Measurements from ENCODE around the gene M1AP.
A peak's percentile ranks its signal among the peaks of the same experiment; 100 is the strongest.

The M1AP gene

DNA sequence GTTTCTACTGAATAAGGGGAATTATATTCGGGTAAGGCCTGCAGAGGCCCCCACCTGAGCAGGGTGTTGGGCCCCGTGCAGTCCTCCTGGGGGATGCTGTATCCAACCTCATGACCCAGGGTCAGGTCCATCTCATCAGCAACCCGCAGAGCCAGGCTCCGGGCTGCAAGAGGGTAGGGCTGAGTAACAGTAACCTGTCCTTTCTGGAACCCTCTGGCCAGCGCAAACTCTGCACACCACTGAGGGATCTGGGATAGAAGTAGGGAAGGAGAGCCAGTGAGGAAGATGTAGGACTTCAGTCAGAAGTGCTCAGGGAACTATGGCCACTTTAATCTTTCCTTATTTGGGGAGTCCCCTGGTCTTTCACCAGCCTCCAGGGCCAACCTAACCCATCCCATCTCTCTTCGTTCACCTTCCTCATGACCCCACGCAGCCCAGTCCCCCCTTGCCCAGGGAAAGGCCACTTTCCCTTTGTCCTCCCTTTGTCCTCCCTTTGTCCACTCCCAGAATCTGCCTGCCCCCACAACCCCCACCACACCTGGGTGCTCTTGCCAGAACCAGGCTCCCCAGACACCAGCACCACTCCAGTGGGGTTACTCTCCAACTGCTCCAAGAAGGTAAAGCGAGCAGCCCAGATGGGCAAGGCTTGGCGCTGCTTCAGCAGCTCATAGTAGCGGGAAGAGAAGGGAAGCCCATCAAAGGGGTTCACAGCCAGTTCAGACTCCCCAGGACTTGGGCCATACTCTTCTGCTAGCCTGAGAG is 123.0 kb downstream of the M1AP start:
- no peak for DNase-seq (ENCODE audit: low read depth in 2 of 2)

DNA sequence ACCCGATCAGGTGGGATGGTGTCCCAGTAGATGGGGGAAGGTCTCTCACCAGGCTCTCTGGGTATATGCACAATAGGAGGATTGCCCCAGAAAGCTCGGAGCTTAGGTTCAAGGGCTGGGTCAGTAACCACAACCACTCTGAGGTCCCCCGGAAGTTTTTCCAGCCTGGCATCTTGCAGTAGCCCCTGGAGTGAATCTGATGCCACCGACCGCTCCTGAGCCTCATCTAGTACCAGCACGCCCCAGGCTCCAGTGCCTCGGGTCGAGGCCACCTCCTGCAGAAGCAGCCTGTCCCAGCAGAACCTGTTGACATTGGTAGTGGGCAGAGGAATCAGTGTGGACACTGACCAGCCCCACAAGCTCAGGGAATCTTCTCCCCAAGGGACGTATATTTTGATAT is 124.1 kb downstream of the M1AP start:
- DNase-seq (ENCODE audit: low read depth in 2 of 2), result no peak

DNA sequence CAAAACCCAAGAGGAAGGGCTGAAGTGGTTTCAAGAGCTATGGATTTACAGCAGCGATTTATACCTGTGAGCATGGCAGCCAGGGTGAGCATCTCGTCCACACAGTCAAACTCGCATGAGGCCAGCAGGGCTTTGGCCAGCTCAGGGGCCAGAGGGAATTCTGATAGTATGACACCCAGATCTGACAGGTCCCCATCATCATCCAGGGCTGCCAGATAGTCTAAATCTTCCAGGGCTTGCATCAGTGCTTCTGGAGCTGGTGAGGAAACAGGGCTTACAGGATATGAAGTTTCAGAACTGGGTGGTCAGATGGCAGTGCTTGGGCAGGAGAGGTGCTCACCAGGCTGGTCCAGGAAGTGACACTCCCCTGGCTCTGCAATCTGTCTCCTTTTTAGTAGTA is 125.6 kb downstream of the M1AP start:
- no peak for DNase-seq (ENCODE audit: low read depth in 2 of 2)

DNA sequence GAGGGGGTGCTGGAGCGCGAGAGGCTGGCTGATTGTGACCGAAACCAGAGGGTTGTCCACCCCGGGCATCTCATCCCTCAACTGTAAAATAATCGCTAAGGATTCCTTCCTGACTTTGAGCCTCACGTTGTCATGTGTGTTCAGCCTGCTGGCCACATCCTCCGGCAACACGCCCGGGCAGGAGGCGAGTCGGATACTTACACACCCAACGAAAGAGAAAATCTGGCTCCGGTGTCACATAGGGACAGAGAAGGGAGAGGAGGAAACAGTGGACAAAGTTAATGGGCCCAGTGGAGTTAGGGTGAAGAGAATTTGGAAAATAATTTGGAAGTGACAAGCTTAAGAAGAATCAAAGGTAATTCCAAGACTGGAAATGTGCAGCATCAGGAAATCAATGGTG is 131.5 kb downstream of the M1AP start:
- no peak for DNase-seq (ENCODE audit: low read depth in 2 of 2)

DNA sequence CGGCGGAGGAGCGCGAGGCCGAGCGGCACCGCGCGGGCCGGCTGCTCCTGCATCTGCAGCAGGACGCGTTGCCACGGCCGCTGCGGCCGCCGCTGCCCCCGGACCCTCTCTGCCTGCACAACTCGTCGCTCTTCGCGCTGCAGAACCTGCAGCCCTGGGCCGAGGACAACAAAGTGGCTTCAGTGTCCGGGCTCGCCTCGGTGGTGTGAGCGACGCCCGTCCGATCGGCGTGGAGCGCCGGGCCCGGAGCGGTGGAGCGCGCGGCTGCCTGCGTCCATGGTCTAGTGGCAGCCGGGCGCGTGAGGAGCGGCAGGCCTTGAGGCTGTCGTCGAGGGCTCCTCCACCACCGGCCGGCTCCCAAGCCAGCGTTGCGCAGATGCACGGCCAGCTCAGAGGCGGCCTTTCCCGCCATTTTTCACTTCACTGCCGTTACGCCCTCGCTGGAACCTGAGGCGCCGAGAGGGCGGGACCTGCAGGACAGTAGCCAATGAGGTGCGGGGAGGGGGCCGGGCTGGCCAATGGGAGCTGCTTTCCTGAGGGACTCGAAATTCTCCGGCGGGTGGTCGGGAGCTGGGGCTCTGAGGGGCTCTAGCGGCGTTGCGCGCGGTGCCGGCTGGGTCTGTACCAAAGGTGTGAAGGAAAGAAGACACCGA is 132.0 kb downstream of the M1AP start:
- DNase-seq (ENCODE audit: low read depth in 2 of 2), result no peak

DNA sequence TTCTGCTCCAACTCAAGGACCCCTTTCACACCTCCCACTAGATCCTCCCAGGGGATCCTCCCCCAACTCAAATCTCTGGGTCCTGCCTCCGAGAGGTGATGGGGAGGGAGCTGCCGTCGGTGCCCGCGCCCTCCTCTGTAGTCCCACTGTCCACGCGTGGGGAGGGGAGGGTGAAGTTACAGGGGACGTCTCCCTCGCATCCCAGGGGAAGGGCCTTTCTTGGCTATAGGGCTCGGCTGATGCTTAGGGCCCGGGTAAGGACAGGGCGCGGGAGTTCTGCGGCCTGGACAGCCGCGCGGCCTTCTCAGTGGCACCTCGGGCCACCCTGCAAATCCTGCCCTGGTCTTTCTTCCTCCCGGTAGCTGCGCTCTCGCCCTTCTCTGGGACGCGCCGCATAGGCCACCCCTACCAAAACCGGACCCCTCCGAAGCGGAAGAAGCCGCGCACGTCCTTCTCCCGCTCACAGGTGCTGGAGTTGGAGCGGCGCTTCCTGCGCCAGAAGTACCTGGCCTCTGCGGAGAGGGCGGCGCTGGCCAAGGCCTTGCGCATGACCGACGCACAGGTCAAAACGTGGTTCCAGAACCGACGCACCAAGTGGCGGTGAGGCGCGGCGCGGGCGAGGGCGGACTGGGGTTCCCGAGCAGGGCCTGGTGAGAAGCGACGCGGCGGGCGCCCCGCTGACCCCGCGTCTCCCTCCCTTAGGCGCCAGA is 132.7 kb downstream of the M1AP start:
- DNase-seq (ENCODE audit: low read depth in 2 of 2), result no peak

DNA sequence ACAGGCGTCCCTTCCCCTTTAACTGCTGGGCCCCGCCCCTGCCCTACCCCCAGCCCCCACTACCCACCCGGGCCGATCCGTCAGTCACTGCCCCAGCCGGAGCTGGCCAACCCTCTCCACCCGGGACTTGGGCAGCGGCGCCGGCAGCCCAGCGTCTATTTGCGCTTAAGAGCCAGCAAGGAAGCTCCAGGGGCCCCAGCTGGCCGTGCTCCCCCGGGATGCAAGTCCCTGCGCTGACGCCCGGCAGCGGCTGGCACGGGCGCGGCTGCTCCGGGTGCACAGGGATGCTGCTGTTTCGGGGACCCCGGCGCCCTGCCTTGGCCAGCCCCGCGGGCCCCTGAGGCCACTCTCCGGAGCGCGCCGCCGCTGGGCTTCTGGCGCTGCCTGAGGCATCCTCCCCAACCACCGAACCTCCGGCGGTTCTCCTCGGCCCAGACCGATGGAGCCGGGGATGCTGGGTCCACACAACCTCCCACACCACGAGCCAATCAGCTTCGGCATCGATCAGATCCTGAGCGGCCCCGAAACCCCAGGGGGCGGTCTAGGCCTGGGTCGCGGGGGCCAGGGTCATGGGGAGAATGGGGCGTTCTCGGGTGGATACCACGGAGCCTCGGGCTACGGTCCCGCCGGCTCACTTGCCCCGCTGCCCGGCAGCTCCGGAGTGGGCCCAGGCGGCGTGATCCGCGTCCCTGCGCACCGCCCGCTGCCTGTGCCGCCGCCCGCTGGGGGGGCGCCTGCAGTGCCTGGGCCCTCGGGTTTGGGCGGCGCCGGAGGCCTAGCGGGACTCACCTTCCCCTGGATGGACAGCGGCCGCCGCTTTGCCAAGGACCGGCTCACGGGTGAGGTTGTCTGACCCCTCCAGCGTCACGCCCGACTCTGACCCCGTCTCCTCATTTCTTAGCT is 133.5 kb downstream of the M1AP start, which contains the start of gene TLX2:
TLX2 (plus strand) TSS at position 83 of the 903 bp plus-strand sequence; CDS start at position 440, 357 bp downstream.
- DNase-seq (ENCODE audit: low read depth in 2 of 2), result no peak

DNA sequence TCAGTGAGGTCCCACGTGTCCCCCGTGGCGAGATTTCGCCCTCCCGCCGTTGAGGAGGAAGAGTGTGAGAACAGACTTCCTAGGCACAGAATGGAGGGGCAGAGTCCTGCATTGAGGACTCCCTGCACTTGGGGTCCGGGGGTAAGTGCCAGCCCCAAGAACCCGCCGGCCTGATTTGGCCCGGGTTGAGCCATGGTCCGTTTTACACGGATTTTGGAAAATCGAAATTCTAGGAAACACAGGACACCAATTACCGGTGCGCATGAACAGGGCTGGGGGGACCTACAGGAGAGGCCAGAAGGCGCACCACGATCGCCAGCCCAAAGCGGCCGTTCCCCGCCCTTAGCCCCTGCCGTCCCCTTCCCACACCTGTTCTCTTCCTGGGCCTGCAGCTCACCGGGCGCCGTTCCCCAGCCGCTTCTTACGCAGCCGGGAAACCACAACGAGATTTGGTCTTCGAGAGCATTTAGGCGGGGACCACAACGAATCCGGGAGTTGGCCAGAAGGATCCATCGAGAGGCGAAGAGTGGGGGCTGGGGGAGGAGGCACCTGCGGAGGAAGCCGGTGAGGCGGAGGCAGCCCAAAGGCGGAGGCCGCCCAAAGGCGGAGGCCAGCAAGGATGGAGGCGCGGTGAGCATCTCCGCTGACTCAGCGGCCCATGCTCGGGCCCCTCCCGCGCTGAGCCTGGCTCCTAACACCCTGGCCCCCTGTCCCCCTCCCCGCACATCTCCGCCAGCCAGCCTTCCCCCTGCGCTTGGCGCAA is 134.3 kb downstream of the M1AP start:
- DNase-seq (ENCODE audit: low read depth in 2 of 2), result no peak

DNA sequence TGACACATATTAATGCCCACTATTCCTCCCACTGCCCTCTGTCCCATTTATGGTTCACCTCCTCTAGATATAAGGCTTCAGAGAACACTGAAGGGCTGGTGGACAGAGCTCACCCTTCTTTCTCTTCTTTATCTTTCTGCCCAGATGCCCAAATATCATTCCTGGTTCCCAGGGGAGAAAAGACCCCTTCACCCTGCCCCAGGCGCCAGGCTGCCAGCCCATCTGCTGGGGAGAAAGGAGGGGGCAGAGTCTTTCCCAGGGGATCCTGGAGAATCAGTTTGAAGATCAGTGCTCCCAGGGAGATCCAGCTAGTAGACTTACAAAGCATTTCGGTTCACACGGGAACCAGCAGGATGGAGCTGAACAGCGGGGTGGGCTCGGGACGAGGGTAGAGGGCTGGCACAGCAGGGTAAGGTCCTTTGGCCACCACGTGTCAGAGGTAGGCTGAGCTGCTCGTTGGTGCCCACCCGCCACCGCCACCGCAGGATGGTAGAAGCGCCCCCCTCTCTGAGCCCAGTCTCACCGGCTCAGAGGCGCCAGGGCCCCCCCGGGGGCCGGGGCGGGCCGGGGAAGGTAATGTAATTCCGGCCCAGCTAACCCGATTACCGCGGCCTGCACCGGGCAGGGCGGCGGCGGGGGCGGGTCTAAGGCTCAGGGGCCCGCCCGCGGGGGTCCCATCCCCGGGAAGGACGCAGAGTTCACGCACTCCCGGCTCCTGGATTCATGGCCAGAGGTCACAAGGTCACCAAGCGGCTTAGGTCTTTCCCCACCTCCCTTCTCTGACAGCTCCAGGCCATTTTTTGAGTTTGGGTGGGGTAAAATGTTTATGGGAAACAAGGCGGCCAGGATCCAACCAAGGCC is 135.2 kb downstream of the M1AP start:
- DNase-seq (ENCODE audit: low read depth in 2 of 2), result no peak

DNA sequence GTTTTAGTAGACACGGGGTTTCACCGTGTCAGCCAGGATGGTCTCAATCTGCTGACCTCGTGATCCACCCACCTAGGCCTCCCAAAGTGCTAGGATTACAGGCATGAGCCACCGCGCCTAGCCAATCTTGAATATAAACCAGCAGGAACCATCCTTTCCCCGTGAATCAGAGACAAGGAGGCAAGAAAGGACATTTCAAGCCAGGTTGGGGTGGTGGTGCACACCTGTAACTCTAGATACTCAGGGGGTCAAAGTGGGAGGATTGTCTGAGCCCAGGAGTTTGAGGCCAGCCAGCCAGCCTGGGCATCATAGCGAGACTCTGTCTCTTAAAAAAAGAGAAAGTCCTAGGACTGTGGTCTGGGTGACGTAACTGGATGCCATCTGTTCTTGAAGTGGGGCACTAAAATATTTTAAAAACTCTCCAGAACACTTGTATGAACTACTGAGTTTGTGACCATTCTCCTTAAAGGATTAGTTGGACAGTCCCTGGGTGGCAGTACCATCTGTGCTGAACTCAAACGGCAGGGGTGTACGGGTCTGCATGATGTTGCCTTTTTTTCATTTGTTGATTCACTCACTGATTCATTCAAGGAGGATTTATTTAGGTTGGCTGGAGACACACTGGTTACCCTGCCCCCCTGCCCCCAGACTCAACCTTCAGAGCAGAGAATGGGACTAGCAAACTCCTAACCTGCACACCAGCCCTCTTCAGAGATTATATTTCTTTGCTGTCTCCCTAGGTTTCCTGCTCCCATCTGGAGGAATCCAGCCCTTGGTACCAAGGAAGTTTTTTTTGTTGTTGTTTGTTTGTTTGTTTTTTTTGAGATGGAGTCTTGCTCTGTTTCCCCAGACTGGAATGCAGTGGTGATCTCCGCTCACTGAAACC is 136.8 kb downstream of the M1AP start:
- DNase-seq (ENCODE audit: low read depth in 2 of 2), result no peak

DNA sequence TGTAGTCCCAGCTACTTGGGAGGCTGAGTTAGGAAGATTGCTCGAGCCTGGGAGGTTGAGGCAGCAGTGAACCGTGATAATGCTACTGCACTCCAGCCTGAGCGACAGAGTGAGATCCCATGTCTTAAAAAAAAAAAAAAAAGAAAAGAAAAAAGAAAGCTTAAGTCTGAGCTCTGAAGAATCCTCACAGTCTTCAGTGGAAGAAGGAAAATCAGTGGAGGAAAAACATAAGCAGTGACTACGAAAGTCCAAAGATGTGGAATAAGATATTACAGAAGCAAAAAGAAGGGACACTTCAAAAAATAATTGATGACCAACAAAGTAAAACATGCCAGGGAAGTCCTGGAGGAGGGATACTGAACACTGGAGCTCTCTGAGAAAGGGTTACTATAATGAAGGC is 137.9 kb downstream of the M1AP start:
- no peak for DNase-seq (ENCODE audit: low read depth in 2 of 2)

DNA sequence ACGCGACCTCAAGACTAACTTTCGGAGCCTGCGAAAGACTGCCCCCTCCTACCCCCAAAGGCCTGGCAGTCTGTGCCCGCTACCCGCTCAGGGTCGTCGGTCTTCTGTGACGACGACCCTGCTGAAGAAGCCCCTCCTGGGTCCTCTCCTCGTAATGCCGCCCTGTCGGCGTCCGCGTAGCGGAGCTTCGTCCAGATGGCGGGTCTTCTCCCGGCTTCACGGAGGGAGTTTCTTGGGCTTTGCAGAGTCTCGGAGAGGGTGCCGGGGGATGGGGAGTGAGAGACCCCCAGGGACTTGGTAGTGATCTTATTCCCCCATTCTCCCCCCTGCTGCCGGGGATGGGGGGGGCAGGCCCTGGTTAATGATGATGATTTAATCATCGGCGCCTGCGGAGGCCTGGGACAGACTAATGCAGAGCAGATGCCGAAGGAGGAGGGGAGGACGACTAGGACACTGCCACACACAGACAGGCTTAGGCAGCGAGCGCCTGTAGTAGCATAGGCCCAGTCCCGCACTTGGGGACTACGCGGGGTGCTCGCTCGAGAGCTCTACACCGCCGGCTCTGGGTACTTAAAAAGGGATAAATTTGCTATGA is 140.1 kb downstream of the M1AP start:
- DNase-seq (ENCODE audit: low read depth in 2 of 2), result peak; percentile 75 to 78
